SU-DHL-6 (cell line): ENCODE data around the gene APOD.
"Not testable (repeated sequence)": the region's sequence is repeated elsewhere in the genome, so short reads cannot be mapped to it uniquely, and the experiment has no call there.

Experiments
- EZH2phosphoT487 ChIP-seq: fragments of 200-600 bp; sonication (generic), shearing (Covaris generic); conservative IDR thresholded peaks from 2 replicates; pipeline ENCODE4 v1.6.1; 2018; ENCODE audit warnings: mild to moderate bottlenecking, antibody characterized with exemption, low read length, moderate library complexity, mixed read lengths
- TF ChIP-seq, protein P1 (sequence below): fragments of 200-600 bp; sonication (generic); IDR thresholded peaks from one replicate; pipeline ENCODE4 v1.5.1; 2017; ENCODE audit warnings: antibody characterized with exemption, mild to moderate bottlenecking, low read length, moderate library complexity; ENCODE audit not compliant: insufficient read depth, poor library complexity, severe bottlenecking

DNA sequence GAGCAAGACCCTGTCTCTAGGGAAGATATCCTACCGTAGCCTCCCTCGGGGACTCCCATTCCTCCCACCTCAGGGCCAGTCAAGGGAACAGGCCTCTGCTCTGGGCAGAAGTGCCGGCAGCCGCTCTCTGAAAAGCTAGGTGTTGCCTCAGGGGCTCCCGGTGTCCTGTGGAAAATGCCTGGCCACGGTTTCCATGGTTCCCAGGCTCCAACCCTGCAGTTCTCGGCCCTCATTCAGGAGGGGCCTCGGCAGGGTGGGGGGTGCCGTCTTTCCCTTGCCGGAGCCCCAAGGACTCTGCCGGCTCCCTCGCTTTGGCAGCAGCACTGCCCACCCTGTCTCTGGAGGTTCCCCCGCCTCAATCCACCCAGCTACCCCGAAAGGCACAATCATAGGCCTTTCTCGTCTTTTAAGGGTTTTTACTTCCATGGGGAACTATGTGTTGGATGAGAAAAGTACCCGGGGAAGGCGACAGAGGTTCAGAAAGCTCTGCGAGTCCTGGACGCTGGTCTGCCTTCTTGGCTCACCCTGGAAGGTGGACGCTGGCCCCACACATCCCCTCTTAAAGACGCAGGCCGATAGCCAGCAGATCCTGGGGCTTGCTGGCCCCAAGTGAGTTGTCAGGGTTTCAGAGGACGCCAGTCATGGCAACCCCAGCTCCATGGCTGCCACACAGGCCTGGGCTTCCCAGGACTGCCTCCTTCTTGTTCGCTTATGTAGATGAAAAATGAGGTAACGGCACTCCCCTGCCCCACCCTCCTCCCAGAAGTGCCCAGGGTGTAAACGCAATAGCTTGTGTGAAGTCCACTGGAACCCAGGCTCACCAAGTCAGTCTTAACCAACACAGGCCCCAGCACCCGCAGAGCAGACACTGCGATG is 34.3 kb upstream of the APOD start:
- TF ChIP-seq EZH2phosphoT487, result not testable (repeated sequence)
- TF ChIP-seq, protein P1, sequence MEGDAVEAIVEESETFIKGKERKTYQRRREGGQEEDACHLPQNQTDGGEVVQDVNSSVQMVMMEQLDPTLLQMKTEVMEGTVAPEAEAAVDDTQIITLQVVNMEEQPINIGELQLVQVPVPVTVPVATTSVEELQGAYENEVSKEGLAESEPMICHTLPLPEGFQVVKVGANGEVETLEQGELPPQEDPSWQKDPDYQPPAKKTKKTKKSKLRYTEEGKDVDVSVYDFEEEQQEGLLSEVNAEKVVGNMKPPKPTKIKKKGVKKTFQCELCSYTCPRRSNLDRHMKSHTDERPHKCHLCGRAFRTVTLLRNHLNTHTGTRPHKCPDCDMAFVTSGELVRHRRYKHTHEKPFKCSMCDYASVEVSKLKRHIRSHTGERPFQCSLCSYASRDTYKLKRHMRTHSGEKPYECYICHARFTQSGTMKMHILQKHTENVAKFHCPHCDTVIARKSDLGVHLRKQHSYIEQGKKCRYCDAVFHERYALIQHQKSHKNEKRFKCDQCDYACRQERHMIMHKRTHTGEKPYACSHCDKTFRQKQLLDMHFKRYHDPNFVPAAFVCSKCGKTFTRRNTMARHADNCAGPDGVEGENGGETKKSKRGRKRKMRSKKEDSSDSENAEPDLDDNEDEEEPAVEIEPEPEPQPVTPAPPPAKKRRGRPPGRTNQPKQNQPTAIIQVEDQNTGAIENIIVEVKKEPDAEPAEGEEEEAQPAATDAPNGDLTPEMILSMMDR, result not testable (repeated sequence)
